ENCODE results near the gene SERTAD4. TPM values are rescaled to one million over a fixed set of nuclear protein-coding genes. Genes with fewer than 3 reads are reported as not detected.

Gene SERTAD4
- polyA plus RNA-seq, 3 donors, result not detected

GRCh38 chr1:210269981-210270380, 37.4 kb downstream of the SERTAD4 start:
- H3K27me3 ChIP-seq (ENCODE audit: control insufficient read depth in 2 of 2, insufficient read depth in 2 of 2, low read length in 2 of 2), result no peaks in the 10 kb centered on the region
- intact Hi-C loops (cut with micrococcal nuclease), result no loop called here
- H4K20me1 ChIP-seq (ENCODE audit: insufficient read depth, low read length), result no peaks in the 10 kb centered on the region
- no peak overlapping the region for H2AFZ ChIP-seq (ENCODE audit: insufficient read depth, low read depth, low read length, poor library complexity, severe bottlenecking)
- Mint-ChIP-seq H3K36me3 (no peaks in the 10 kb centered on the region), H3K4me1 (no peaks in the 10 kb centered on the region), H3K27ac (no peak overlapping the region), H3K27me3 (ENCODE audit: low read depth in 3 of 3) (peaks cover 4 to 21% (median 5%) of the 10 kb centered on the region in 3 donors), H3K9me3 (peaks cover 0 to 12% (median 4%) of the 10 kb centered on the region in 7 donors), H3K4me3 (no peak overlapping the region)
- no peak overlapping the region for H3K9ac ChIP-seq (ENCODE audit: insufficient read depth, low read length, poor library complexity, severe bottlenecking)
- WGBS (ENCODE audit: insufficient coverage), result 76% methylated on average over 4 of the region's 4 CpGs
- no peak for TF ChIP-seq CTCF (IDR thresholded peaks at IDR 0.05)
- H3K79me2 ChIP-seq (ENCODE audit: insufficient read depth, low read length), result no peaks in the 10 kb centered on the region
- no peak overlapping the region for H3K27ac ChIP-seq (ENCODE audit: low read depth in 1 of 2, low read length in 2 of 2)
- no peaks in the 10 kb centered on the region for H3K4me1 ChIP-seq (ENCODE audit: control insufficient read depth in 1 of 2, insufficient read depth in 2 of 2, low read length in 2 of 2)
- H3K9me3 ChIP-seq (replicated peaks in 1 of 2; ENCODE audit: control insufficient read depth in 1 of 2, insufficient read depth in 1 of 2, low read length in 2 of 2), result peaks cover 0 to 3% of the 10 kb centered on the region in 2 donors
- no peak overlapping the region for H3K4me2 ChIP-seq (replicated peaks; ENCODE audit: extremely low read depth, low read length, poor library complexity, severe bottlenecking)
- no peak for DNase-seq
- H3K36me3 ChIP-seq (replicated peaks in 1 of 2; ENCODE audit: control insufficient read depth in 1 of 2, insufficient read depth in 2 of 2, low read length in 2 of 2), result no peaks in the 10 kb centered on the region
- H3K4me3 ChIP-seq (replicated peaks in 1 of 3; ENCODE audit: low read depth in 2 of 3, low read length in 3 of 3), result no peak overlapping the region

- no peak overlapping the region for H3K4me3 ChIP-seq (replicated peaks in 1 of 3; ENCODE audit: low read depth in 2 of 3, low read length in 3 of 3)
- H3K9ac ChIP-seq (ENCODE audit: insufficient read depth, low read length, poor library complexity, severe bottlenecking), result no peak overlapping the region
- H3K4me3 Mint-ChIP-seq, result no peak overlapping the region
- H3K27me3 ChIP-seq (ENCODE audit: control insufficient read depth in 2 of 2, insufficient read depth in 2 of 2, low read length in 2 of 2), result no peaks in the 10 kb centered on the region
- peaks cover 1 to 15% (median 4%) of the 10 kb centered on the region in 3 donors for H3K27me3 Mint-ChIP-seq (ENCODE audit: low read depth in 3 of 3)
- H3K79me2 ChIP-seq (ENCODE audit: insufficient read depth, low read length), result no peaks in the 10 kb centered on the region
- H3K4me1 ChIP-seq (ENCODE audit: control insufficient read depth in 1 of 2, insufficient read depth in 2 of 2, low read length in 2 of 2), result no peaks in the 10 kb centered on the region
- H3K4me1 Mint-ChIP-seq, result no peaks in the 10 kb centered on the region
- H4K20me1 ChIP-seq (ENCODE audit: insufficient read depth, low read length), result no peaks in the 10 kb centered on the region
- DNase-seq, result no peak
- H3K9me3 Mint-ChIP-seq, result peaks cover 0 to 9% (median 2%) of the 10 kb centered on the region in 7 donors
- WGBS (ENCODE audit: insufficient coverage), result 100% methylated on average over 1 of the region's 6 CpGs
- TF ChIP-seq CTCF (IDR thresholded peaks at IDR 0.05), result no peak
- H3K4me2 ChIP-seq (replicated peaks; ENCODE audit: extremely low read depth, low read length, poor library complexity, severe bottlenecking), result no peak overlapping the region
- H3K36me3 Mint-ChIP-seq, result no peaks in the 10 kb centered on the region
- no peaks in the 10 kb centered on the region for H3K9me3 ChIP-seq (replicated peaks in 1 of 2; ENCODE audit: control insufficient read depth in 1 of 2, insufficient read depth in 1 of 2, low read length in 2 of 2)
- intact Hi-C loops (cut with micrococcal nuclease), result no loop called here
- H3K27ac Mint-ChIP-seq, result no peak overlapping the region
- no peak overlapping the region for H3K27ac ChIP-seq (ENCODE audit: low read depth in 1 of 2, low read length in 2 of 2)
- no peak overlapping the region for H2AFZ ChIP-seq (ENCODE audit: insufficient read depth, low read depth, low read length, poor library complexity, severe bottlenecking)
- H3K36me3 ChIP-seq (replicated peaks in 1 of 2; ENCODE audit: control insufficient read depth in 1 of 2, insufficient read depth in 2 of 2, low read length in 2 of 2), result no peaks in the 10 kb centered on the region
Observed at GRCh38 chr1:210272666-210273065, 40.1 kb downstream of the SERTAD4 start.

Data from CD14-positive monocyte (primary cell).